Natural killer cell treated with Interleukin-12 subunit alpha and Interleukin-12 subunit beta and Interleukin-15 and Interleukin-18, amount 100 ng/mL, for 72 hours (primary cell): ENCODE data around the gene RPIA. TPM values are rescaled to one million over a fixed set of nuclear protein-coding genes. Genes with fewer than 3 reads are reported as not detected.
"Not testable (repeated sequence)": the region's sequence is repeated elsewhere in the genome, so short reads cannot be mapped to it uniquely, and the experiment has no call there.

Source experiments
- ATAC-seq, 2 donors: fragments of 150-1000 bp; cut with Tn5 transposase in 1 of 2; sonication (Bioruptor Pico), chemical (Tn5 transposase) in 1 of 2; 2 replicates each; pipeline ENCODE4 v1.10.0; 2021
- DNase-seq: peaks from one replicate; pipeline ENCODE4 v3.0.0; 2022; ENCODE audit warnings: low spot score
- H3K27ac Mint-ChIP-seq, 2 donors: 1 replicate in 1 of 2; 2 replicates in 1 of 2; pipeline ENCODE4 v1.8.0; 2022; ENCODE audit warnings: mixed read lengths in 2 of 2, mild to moderate bottlenecking in 1 of 2, moderate library complexity in 1 of 2
- H3K27me3 Mint-ChIP-seq, 2 donors: 1 replicate in 1 of 2; 2 replicates in 1 of 2; pipeline ENCODE4 v1.8.0; 2022; ENCODE audit warnings: mixed read lengths in 2 of 2
- H3K36me3 Mint-ChIP-seq: one replicate; pipeline ENCODE4 v1.8.0; 2022; ENCODE audit warnings: mixed read lengths
- H3K4me1 Mint-ChIP-seq, 2 donors: 1 replicate in 1 of 2; 2 replicates in 1 of 2; pipeline ENCODE4 v1.8.0; 2022; ENCODE audit warnings: low read depth in 2 of 2, mixed read lengths in 2 of 2, mild to moderate bottlenecking in 1 of 2
- H3K4me3 Mint-ChIP-seq: one replicate; pipeline ENCODE4 v1.8.0; 2022; ENCODE audit warnings: mixed read lengths
- H3K9me3 Mint-ChIP-seq: 2 replicates; pipeline ENCODE4 v1.8.0; 2022; ENCODE audit warnings: mixed read lengths
- total RNA-seq, 2 donors: library from RNA; stranded (reverse); gene quantifications; one replicate each; pipeline ENCODE4 v1.2.3, GENCODE V29; 2022

RPIA gene
- total RNA-seq, 2 donors from 2014 or later = 44.6 to 53.5 TPM

GRCh38 chr2:88797164-88797563 is 105.7 kb downstream of the RPIA start:
- not testable (repeated sequence) for H3K36me3 Mint-ChIP-seq, H3K4me3 Mint-ChIP-seq, H3K4me1 Mint-ChIP-seq, H3K9me3 Mint-ChIP-seq, DNase-seq, ATAC-seq, H3K27ac Mint-ChIP-seq
- H3K27me3 Mint-ChIP-seq = peaks cover 7 to 22% of the 10 kb centered on the region in 2 donors

Other genes starting within 250 kb of the RPIA start
- gene FOXI3, start 239.0 kb upstream of the RPIA start, total RNA-seq = not detected
- gene EIF2AK3, start 64.2 kb upstream of the RPIA start, total RNA-seq = 10 to 100 TPM; 32.4 to 34.1 TPM